Measurements from ENCODE around the gene MRGPRG.

Gene MRGPRG

GRCh38 chr11:3206922-3207204 is 11.8 kb downstream of the MRGPRG start:
- Histone ChIP-seq H3K4me3 (ENCODE audit: insufficient read depth, low read depth, low read length, poor library complexity, severe bottlenecking) (no peak overlapping the region), H3K27ac (ENCODE audit: insufficient read depth, low read length, poor library complexity, severe bottlenecking) (no peak overlapping the region), H3K4me1 (ENCODE audit: control insufficient read depth, insufficient read depth, low read length, poor library complexity, severe bottlenecking) (no peaks in the 10 kb centered on the region), H3K27me3 (replicated peaks; ENCODE audit: control insufficient read depth, insufficient read depth, low read length, poor library complexity, severe bottlenecking) (no peaks in the 10 kb centered on the region), H3K36me3 (ENCODE audit: control insufficient read depth, insufficient read depth, low read length) (no peaks in the 10 kb centered on the region), H3K9me3 (ENCODE audit: control insufficient read depth, low read length) (no peaks in the 10 kb centered on the region)
- no peak for DNase-seq

- Histone ChIP-seq H3K36me3 (ENCODE audit: control insufficient read depth, insufficient read depth, low read length) (no peaks in the 10 kb centered on the region), H3K4me1 (ENCODE audit: control insufficient read depth, insufficient read depth, low read length, poor library complexity, severe bottlenecking) (no peaks in the 10 kb centered on the region), H3K9me3 (ENCODE audit: control insufficient read depth, low read length) (no peaks in the 10 kb centered on the region), H3K27me3 (replicated peaks; ENCODE audit: control insufficient read depth, insufficient read depth, low read length, poor library complexity, severe bottlenecking) (no peaks in the 10 kb centered on the region), H3K27ac (ENCODE audit: insufficient read depth, low read length, poor library complexity, severe bottlenecking) (no peak overlapping the region), H3K4me3 (ENCODE audit: insufficient read depth, low read depth, low read length, poor library complexity, severe bottlenecking) (no peak overlapping the region)
- DNase-seq, result no peak
Measured at GRCh38 chr11:3206156-3206921, 12.3 kb downstream of the MRGPRG start.

- H3K36me3 ChIP-seq (ENCODE audit: control insufficient read depth, insufficient read depth, low read length), result no peaks in the 10 kb centered on the region
- H3K4me1 ChIP-seq (ENCODE audit: control insufficient read depth, insufficient read depth, low read length, poor library complexity, severe bottlenecking), result no peaks in the 10 kb centered on the region
- DNase-seq, result no peak
- H3K27ac ChIP-seq (ENCODE audit: insufficient read depth, low read length, poor library complexity, severe bottlenecking), result no peak overlapping the region
- H3K9me3 ChIP-seq (ENCODE audit: control insufficient read depth, low read length), result no peaks in the 10 kb centered on the region
- no peaks in the 10 kb centered on the region for H3K27me3 ChIP-seq (replicated peaks; ENCODE audit: control insufficient read depth, insufficient read depth, low read length, poor library complexity, severe bottlenecking)
- H3K4me3 ChIP-seq (ENCODE audit: insufficient read depth, low read depth, low read length, poor library complexity, severe bottlenecking), result no peak overlapping the region
Measured at GRCh38 chr11:3205261-3206155, 13.1 kb downstream of the MRGPRG start.

- no peak overlapping the region for H3K27ac ChIP-seq (ENCODE audit: insufficient read depth, low read length, poor library complexity, severe bottlenecking)
- no peaks in the 10 kb centered on the region for H3K36me3 ChIP-seq (ENCODE audit: control insufficient read depth, insufficient read depth, low read length)
- no peaks in the 10 kb centered on the region for H3K27me3 ChIP-seq (replicated peaks; ENCODE audit: control insufficient read depth, insufficient read depth, low read length, poor library complexity, severe bottlenecking)
- no peaks in the 10 kb centered on the region for H3K9me3 ChIP-seq (ENCODE audit: control insufficient read depth, low read length)
- no peak overlapping the region for H3K4me3 ChIP-seq (ENCODE audit: insufficient read depth, low read depth, low read length, poor library complexity, severe bottlenecking)
- DNase-seq, result no peak
- H3K4me1 ChIP-seq (ENCODE audit: control insufficient read depth, insufficient read depth, low read length, poor library complexity, severe bottlenecking), result no peaks in the 10 kb centered on the region
Measured at GRCh38 chr11:3204141-3205015, 14.2 kb downstream of the MRGPRG start.

GRCh38 chr11:3203221-3204043 is 15.2 kb downstream of the MRGPRG start:
- Histone ChIP-seq H3K4me1 (ENCODE audit: control insufficient read depth, insufficient read depth, low read length, poor library complexity, severe bottlenecking) (no peaks in the 10 kb centered on the region), H3K9me3 (ENCODE audit: control insufficient read depth, low read length) (no peaks in the 10 kb centered on the region), H3K36me3 (ENCODE audit: control insufficient read depth, insufficient read depth, low read length) (no peaks in the 10 kb centered on the region), H3K27me3 (replicated peaks; ENCODE audit: control insufficient read depth, insufficient read depth, low read length, poor library complexity, severe bottlenecking) (no peaks in the 10 kb centered on the region), H3K4me3 (ENCODE audit: insufficient read depth, low read depth, low read length, poor library complexity, severe bottlenecking) (no peak overlapping the region), H3K27ac (ENCODE audit: insufficient read depth, low read length, poor library complexity, severe bottlenecking) (no peak overlapping the region)
- no peak for DNase-seq

- Histone ChIP-seq H3K4me1 (ENCODE audit: control insufficient read depth, insufficient read depth, low read length, poor library complexity, severe bottlenecking) (no peaks in the 10 kb centered on the region), H3K27ac (ENCODE audit: insufficient read depth, low read length, poor library complexity, severe bottlenecking) (no peak overlapping the region), H3K36me3 (ENCODE audit: control insufficient read depth, insufficient read depth, low read length) (no peaks in the 10 kb centered on the region), H3K27me3 (replicated peaks; ENCODE audit: control insufficient read depth, insufficient read depth, low read length, poor library complexity, severe bottlenecking) (no peaks in the 10 kb centered on the region), H3K4me3 (ENCODE audit: insufficient read depth, low read depth, low read length, poor library complexity, severe bottlenecking) (no peak overlapping the region), H3K9me3 (ENCODE audit: control insufficient read depth, low read length) (no peaks in the 10 kb centered on the region)
- no peak for DNase-seq
Measured at GRCh38 chr11:3202759-3203158, 15.9 kb downstream of the MRGPRG start.

- no peaks in the 10 kb centered on the region for H3K36me3 ChIP-seq (ENCODE audit: control insufficient read depth, insufficient read depth, low read length)
- no peaks in the 10 kb centered on the region for H3K27me3 ChIP-seq (replicated peaks; ENCODE audit: control insufficient read depth, insufficient read depth, low read length, poor library complexity, severe bottlenecking)
- H3K9me3 ChIP-seq (ENCODE audit: control insufficient read depth, low read length), result no peaks in the 10 kb centered on the region
- H3K4me3 ChIP-seq (ENCODE audit: insufficient read depth, low read depth, low read length, poor library complexity, severe bottlenecking), result no peak overlapping the region
- H3K27ac ChIP-seq (ENCODE audit: insufficient read depth, low read length, poor library complexity, severe bottlenecking), result no peak overlapping the region
- DNase-seq, result no peak
- H3K4me1 ChIP-seq (ENCODE audit: control insufficient read depth, insufficient read depth, low read length, poor library complexity, severe bottlenecking), result no peaks in the 10 kb centered on the region
Measured at GRCh38 chr11:3202305-3202704, 16.3 kb downstream of the MRGPRG start.

GRCh38 chr11:3201677-3202181 is 16.9 kb downstream of the MRGPRG start:
- no peaks in the 10 kb centered on the region for H3K27me3 ChIP-seq (replicated peaks; ENCODE audit: control insufficient read depth, insufficient read depth, low read length, poor library complexity, severe bottlenecking)
- no peaks in the 10 kb centered on the region for H3K36me3 ChIP-seq (ENCODE audit: control insufficient read depth, insufficient read depth, low read length)
- no peak overlapping the region for H3K4me3 ChIP-seq (ENCODE audit: insufficient read depth, low read depth, low read length, poor library complexity, severe bottlenecking)
- H3K27ac ChIP-seq (ENCODE audit: insufficient read depth, low read length, poor library complexity, severe bottlenecking), result no peak overlapping the region
- no peaks in the 10 kb centered on the region for H3K9me3 ChIP-seq (ENCODE audit: control insufficient read depth, low read length)
- H3K4me1 ChIP-seq (ENCODE audit: control insufficient read depth, insufficient read depth, low read length, poor library complexity, severe bottlenecking), result no peaks in the 10 kb centered on the region
- DNase-seq, result no peak

- no peak overlapping the region for H3K27ac ChIP-seq (ENCODE audit: insufficient read depth, low read length, poor library complexity, severe bottlenecking)
- H3K4me3 ChIP-seq (ENCODE audit: insufficient read depth, low read depth, low read length, poor library complexity, severe bottlenecking), result no peak overlapping the region
- H3K9me3 ChIP-seq (ENCODE audit: control insufficient read depth, low read length), result no peaks in the 10 kb centered on the region
- no peaks in the 10 kb centered on the region for H3K36me3 ChIP-seq (ENCODE audit: control insufficient read depth, insufficient read depth, low read length)
- DNase-seq, result no peak
- no peaks in the 10 kb centered on the region for H3K27me3 ChIP-seq (replicated peaks; ENCODE audit: control insufficient read depth, insufficient read depth, low read length, poor library complexity, severe bottlenecking)
- no peaks in the 10 kb centered on the region for H3K4me1 ChIP-seq (ENCODE audit: control insufficient read depth, insufficient read depth, low read length, poor library complexity, severe bottlenecking)
Measured at GRCh38 chr11:3201112-3201581, 17.5 kb downstream of the MRGPRG start.
